NB4 (cell line): ENCODE measurements around the gene A2M.

ENCODE experiments used
- POLR2A ChIP-seq: IDR thresholded peaks from 2 replicates; pipeline ENCODE4 v1.6.1; 2011; ENCODE audit warnings: mild to moderate bottlenecking; ENCODE audit not compliant: insufficient read length; ENCODE audit errors: extremely low read depth
- TF ChIP-seq, protein P1 (sequence below): IDR thresholded peaks from one replicate; pipeline ENCODE4 v1.5.1; 2012; ENCODE audit warnings: low read depth, low read length
- TF ChIP-seq, protein P2 (sequence below): IDR thresholded peaks from 2 replicates; pipeline ENCODE4 v1.6.1; 2011; ENCODE audit warnings: low read depth, low read length

DNA sequence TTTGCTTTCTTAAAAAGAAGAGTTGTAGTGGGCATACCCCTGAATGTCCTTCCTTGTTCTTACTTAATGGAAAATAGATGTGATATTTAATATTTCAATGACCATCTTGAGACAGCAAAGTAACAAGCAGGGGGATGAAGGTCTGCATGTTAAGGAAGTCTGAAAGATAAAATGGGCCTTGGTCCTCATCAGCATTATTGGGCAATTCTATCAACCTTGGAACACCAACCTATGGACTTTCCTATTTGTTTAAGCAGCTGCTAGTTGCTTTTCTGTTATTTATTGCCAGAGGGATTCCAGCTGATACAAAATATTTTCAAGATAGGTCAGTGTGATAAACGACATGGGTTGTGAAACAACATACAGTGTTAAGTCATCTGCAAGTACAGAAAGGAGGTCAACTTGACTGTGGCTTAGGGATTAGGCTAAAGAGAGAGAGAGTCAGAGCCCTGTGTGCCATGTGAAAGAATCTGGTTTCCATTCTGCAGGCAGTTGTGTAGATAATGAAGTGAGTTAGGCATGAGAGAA, 16.4 kb upstream of the A2M start:
- TF ChIP-seq POLR2A: no peak
- TF ChIP-seq, protein P1, sequence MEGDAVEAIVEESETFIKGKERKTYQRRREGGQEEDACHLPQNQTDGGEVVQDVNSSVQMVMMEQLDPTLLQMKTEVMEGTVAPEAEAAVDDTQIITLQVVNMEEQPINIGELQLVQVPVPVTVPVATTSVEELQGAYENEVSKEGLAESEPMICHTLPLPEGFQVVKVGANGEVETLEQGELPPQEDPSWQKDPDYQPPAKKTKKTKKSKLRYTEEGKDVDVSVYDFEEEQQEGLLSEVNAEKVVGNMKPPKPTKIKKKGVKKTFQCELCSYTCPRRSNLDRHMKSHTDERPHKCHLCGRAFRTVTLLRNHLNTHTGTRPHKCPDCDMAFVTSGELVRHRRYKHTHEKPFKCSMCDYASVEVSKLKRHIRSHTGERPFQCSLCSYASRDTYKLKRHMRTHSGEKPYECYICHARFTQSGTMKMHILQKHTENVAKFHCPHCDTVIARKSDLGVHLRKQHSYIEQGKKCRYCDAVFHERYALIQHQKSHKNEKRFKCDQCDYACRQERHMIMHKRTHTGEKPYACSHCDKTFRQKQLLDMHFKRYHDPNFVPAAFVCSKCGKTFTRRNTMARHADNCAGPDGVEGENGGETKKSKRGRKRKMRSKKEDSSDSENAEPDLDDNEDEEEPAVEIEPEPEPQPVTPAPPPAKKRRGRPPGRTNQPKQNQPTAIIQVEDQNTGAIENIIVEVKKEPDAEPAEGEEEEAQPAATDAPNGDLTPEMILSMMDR: no peak
- TF ChIP-seq, protein P2, sequence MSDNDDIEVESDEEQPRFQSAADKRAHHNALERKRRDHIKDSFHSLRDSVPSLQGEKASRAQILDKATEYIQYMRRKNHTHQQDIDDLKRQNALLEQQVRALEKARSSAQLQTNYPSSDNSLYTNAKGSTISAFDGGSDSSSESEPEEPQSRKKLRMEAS: no peak
